ENCODE data around the gene OR51M1. TPM values are rescaled to one million over a fixed set of nuclear protein-coding genes. Genes with fewer than 3 reads are reported as not detected.

OR51M1 gene
- total RNA-seq, 1 donor from 2014 or later, result not detected

DNA sequence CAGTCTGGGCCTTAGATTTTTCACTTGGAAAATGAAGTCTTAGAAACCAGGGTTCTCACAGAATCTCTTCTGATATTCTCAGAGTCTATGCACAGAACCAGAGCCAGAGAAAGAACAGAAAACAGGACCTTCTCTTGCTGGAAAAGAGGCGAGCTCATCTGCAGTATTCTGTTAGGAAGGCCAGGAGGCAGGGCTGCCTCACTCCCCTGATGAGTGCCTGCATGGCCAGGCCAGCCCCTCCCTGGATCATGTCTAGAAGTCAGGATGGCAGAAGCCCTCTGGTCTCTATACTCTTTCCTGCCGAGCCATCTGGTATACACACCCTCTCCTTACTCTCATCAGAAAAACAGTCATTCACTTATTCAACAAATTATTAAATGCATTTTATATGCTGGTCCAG is 723 bp downstream of the OR51M1 start:
- Mint-ChIP-seq H3K9me3 (ENCODE audit: unreplicated experiment) (no peaks in the 10 kb centered on the region), H3K27me3 (ENCODE audit: low read depth, unreplicated experiment) (no peaks in the 10 kb centered on the region), H3K36me3 (ENCODE audit: low read depth, unreplicated experiment) (no peaks in the 10 kb centered on the region), H3K4me1 (ENCODE audit: low read depth, unreplicated experiment) (no peaks in the 10 kb centered on the region), H3K27ac (ENCODE audit: unreplicated experiment) (no peak overlapping the region), H3K4me3 (ENCODE audit: unreplicated experiment) (no peak overlapping the region)
- Histone ChIP-seq H3K27ac (ENCODE audit: low read depth, low read length) (no peak overlapping the region), H3K36me3 (ENCODE audit: insufficient read depth, low read length) (no peaks in the 10 kb centered on the region), H3K79me2 (ENCODE audit: insufficient read depth, low read length) (no peaks in the 10 kb centered on the region), H3K9ac (ENCODE audit: low read length) (no peak overlapping the region), H3K27me3 (ENCODE audit: insufficient read depth, low read length) (no peaks in the 10 kb centered on the region), H3K4me2 (ENCODE audit: low read length) (no peak overlapping the region), H4K20me1 (ENCODE audit: insufficient read depth, low read length) (no peaks in the 10 kb centered on the region), H3K4me3 (ENCODE audit: insufficient read depth, low read depth, low read length) (no peak overlapping the region), H3K9me3 (ENCODE audit: insufficient read depth, low read depth, low read length) (no peaks in the 10 kb centered on the region), H3K4me1 (ENCODE audit: insufficient read depth, low read length) (no peaks in the 10 kb centered on the region), H2AFZ (ENCODE audit: low read depth, low read length) (no peak overlapping the region)
- no peak for DNase-seq (ENCODE audit: low read depth)
- no peak for FAIRE-seq
- no peak for TF ChIP-seq EZH2 (IDR thresholded peaks at IDR 0.05; ENCODE audit: insufficient read depth, low read length)
- TF ChIP-seq, protein P1, sequence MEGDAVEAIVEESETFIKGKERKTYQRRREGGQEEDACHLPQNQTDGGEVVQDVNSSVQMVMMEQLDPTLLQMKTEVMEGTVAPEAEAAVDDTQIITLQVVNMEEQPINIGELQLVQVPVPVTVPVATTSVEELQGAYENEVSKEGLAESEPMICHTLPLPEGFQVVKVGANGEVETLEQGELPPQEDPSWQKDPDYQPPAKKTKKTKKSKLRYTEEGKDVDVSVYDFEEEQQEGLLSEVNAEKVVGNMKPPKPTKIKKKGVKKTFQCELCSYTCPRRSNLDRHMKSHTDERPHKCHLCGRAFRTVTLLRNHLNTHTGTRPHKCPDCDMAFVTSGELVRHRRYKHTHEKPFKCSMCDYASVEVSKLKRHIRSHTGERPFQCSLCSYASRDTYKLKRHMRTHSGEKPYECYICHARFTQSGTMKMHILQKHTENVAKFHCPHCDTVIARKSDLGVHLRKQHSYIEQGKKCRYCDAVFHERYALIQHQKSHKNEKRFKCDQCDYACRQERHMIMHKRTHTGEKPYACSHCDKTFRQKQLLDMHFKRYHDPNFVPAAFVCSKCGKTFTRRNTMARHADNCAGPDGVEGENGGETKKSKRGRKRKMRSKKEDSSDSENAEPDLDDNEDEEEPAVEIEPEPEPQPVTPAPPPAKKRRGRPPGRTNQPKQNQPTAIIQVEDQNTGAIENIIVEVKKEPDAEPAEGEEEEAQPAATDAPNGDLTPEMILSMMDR (IDR thresholded peaks at IDR 0.05; ENCODE audit: insufficient read depth, low read depth, low read length), result no peak

DNA sequence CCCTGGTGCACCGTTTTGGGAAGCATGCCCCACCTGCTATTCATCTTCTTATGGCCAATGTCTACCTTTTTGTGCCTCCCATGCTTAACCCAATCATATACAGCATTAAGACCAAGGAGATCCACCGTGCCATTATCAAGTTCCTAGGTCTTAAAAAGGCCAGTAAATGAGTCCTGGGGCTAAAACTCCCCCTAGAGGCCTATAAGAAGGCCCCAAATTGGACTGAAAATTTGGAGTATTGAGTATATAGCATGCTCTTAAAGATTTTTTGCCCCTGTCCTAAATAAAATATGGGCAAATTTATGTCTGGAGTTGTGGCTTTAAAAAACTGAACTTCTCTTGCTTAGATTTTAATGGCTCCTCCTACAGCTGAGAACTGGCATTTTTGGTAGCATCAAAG is 6.6 kb downstream of the OR51M1 start:
- no peak for DNase-seq (ENCODE audit: low read depth)
- Mint-ChIP-seq H3K9me3 (ENCODE audit: unreplicated experiment) (no peaks in the 10 kb centered on the region), H3K36me3 (ENCODE audit: low read depth, unreplicated experiment) (no peaks in the 10 kb centered on the region), H3K4me1 (ENCODE audit: low read depth, unreplicated experiment) (no peaks in the 10 kb centered on the region), H3K27me3 (ENCODE audit: low read depth, unreplicated experiment) (no peaks in the 10 kb centered on the region), H3K4me3 (ENCODE audit: unreplicated experiment) (no peak overlapping the region), H3K27ac (ENCODE audit: unreplicated experiment) (no peak overlapping the region)
- Histone ChIP-seq H3K9me3 (ENCODE audit: insufficient read depth, low read depth, low read length) (no peaks in the 10 kb centered on the region), H3K79me2 (ENCODE audit: insufficient read depth, low read length) (no peaks in the 10 kb centered on the region), H3K4me3 (ENCODE audit: insufficient read depth, low read depth, low read length) (no peak overlapping the region), H4K20me1 (ENCODE audit: insufficient read depth, low read length) (no peaks in the 10 kb centered on the region), H3K4me2 (ENCODE audit: low read length) (no peak overlapping the region), H3K4me1 (ENCODE audit: insufficient read depth, low read length) (no peaks in the 10 kb centered on the region), H2AFZ (ENCODE audit: low read depth, low read length) (no peak overlapping the region), H3K27me3 (ENCODE audit: insufficient read depth, low read length) (no peaks in the 10 kb centered on the region), H3K27ac (ENCODE audit: low read depth, low read length) (no peak overlapping the region), H3K9ac (ENCODE audit: low read length) (no peak overlapping the region), H3K36me3 (ENCODE audit: insufficient read depth, low read length) (no peaks in the 10 kb centered on the region)
- TF ChIP-seq, protein P1 (IDR thresholded peaks at IDR 0.05; ENCODE audit: insufficient read depth, low read depth, low read length), result no peak
- no peak for TF ChIP-seq EZH2 (IDR thresholded peaks at IDR 0.05; ENCODE audit: insufficient read depth, low read length)
- FAIRE-seq, result no peak

- Mint-ChIP-seq H3K27ac (ENCODE audit: unreplicated experiment) (no peak overlapping the region), H3K4me1 (ENCODE audit: low read depth, unreplicated experiment) (no peaks in the 10 kb centered on the region), H3K9me3 (ENCODE audit: unreplicated experiment) (no peaks in the 10 kb centered on the region), H3K27me3 (ENCODE audit: low read depth, unreplicated experiment) (peaks cover 2% of the 10 kb centered on the region), H3K4me3 (ENCODE audit: unreplicated experiment) (no peak overlapping the region), H3K36me3 (ENCODE audit: low read depth, unreplicated experiment) (no peaks in the 10 kb centered on the region)
- Histone ChIP-seq H2AFZ (ENCODE audit: low read depth, low read length) (no peak overlapping the region), H4K20me1 (ENCODE audit: insufficient read depth, low read length) (no peaks in the 10 kb centered on the region), H3K27me3 (ENCODE audit: insufficient read depth, low read length) (no peaks in the 10 kb centered on the region), H3K4me2 (ENCODE audit: low read length) (no peak overlapping the region), H3K36me3 (ENCODE audit: insufficient read depth, low read length) (no peaks in the 10 kb centered on the region), H3K9me3 (ENCODE audit: insufficient read depth, low read depth, low read length) (no peaks in the 10 kb centered on the region), H3K27ac (ENCODE audit: low read depth, low read length) (no peak overlapping the region), H3K4me3 (ENCODE audit: insufficient read depth, low read depth, low read length) (no peak overlapping the region), H3K4me1 (ENCODE audit: insufficient read depth, low read length) (no peaks in the 10 kb centered on the region), H3K79me2 (ENCODE audit: insufficient read depth, low read length) (no peaks in the 10 kb centered on the region), H3K9ac (ENCODE audit: low read length) (no peak overlapping the region)
- no peak for FAIRE-seq
- DNase-seq (ENCODE audit: low read depth), result no peak
- TF ChIP-seq, protein P1 (IDR thresholded peaks at IDR 0.05; ENCODE audit: insufficient read depth, low read depth, low read length), result no peak
- no peak for TF ChIP-seq EZH2 (IDR thresholded peaks at IDR 0.05; ENCODE audit: insufficient read depth, low read length)
Measured at GRCh38 chr11:5394091-5394490, 10.5 kb downstream of the OR51M1 start.

Measured in astrocyte (in vitro differentiated cells and primary cell).